HepG2 (cell line): ENCODE results near the gene IQCH. TPM values are rescaled to one million over a fixed set of nuclear protein-coding genes. Genes with fewer than 3 reads are reported as not detected.

Source experiments
- ATAC-seq: fragments of 200-7000 bp; cut with Tn5 transposase; 3 replicates; pipeline ENCODE4 v1.9.1; 2020; ENCODE audit warnings: mild to moderate bottlenecking, moderate library complexity
- BruUV-seq: library from RNA; stranded (reverse); fragments of 400-500 nt; replicated peaks from 2 replicates; lab custom pipeline; 2021; lab: Mats Ljungman, UMichigan
- CTCF ChIA-PET: fragments of 300-600 bp; formaldehyde crosslinking; extraction: SDS; loops from one replicate; lab custom pipeline; 2021; ENCODE audit warnings: low total read pairs, inconsistent platforms, low intra/inter-chr PET ratio; lab: Yijun Ruan, JAX
- POLR2A ChIA-PET: fragments of 350-600 bp; sonication (Branson Sonifier 250); formaldehyde crosslinking; loops from one replicate; lab custom pipeline; 2020; ENCODE audit warnings: antibody characterized with exemption, inconsistent platforms; lab: Yijun Ruan, JAX
- DNase-seq: peaks from one replicate; pipeline ENCODE4 v3.0.0-alpha.2; 2015; ENCODE audit warnings: low spot score
- FAIRE-seq: peaks from 3 replicates; lab custom pipeline; 2011; peaks lifted over from hg19 to GRCh38; lab: Jason Lieb, UNC
- H2AFZ ChIP-seq: one replicate; pipeline ENCODE4 v1.6.1; 2011; ENCODE audit warnings: low read length, inconsistent platforms
- H3K27ac ChIP-seq: fragments of 300-600 bp; 3 replicates; pipeline ENCODE4 v1.8.0; 2011; ENCODE audit warnings: mixed run types, mild to moderate bottlenecking, mixed read lengths, low read length, inconsistent platforms; ENCODE audit not compliant: insufficient read depth; ENCODE audit errors: extremely low read length
- H3K27me3 ChIP-seq, 2 experiments: fragments of 200-600 bp in 1 of 2; 2 replicates in 1 of 2; 3 replicates in 1 of 2; pipeline versions ENCODE4 v1.6.0 to v1.8.0; 2011; ENCODE audit warnings: low read length in 2 of 2, mild to moderate bottlenecking in 2 of 2, moderate library complexity in 2 of 2, inconsistent platforms in 1 of 2; ENCODE audit not compliant: insufficient read depth in 2 of 2, control insufficient read depth in 1 of 2
- H3K36me3 ChIP-seq, 2 experiments: fragments of 200-600 bp in 1 of 2; replicated peaks in 1 of 2; 2 replicates in 1 of 2; 3 replicates in 1 of 2; pipeline versions ENCODE4 v1.5.1 to v1.8.0; 2011; ENCODE audit warnings: low read length in 2 of 2, inconsistent platforms in 1 of 2; ENCODE audit not compliant: insufficient read depth in 2 of 2, control insufficient read depth in 1 of 2
- H3K4me1 ChIP-seq: 2 replicates; pipeline ENCODE4 v1.5.1; 2012; ENCODE audit warnings: low read length, inconsistent platforms; ENCODE audit not compliant: insufficient read depth
- H3K4me2 ChIP-seq: 2 replicates; pipeline ENCODE4 v1.6.0; 2011; ENCODE audit warnings: low read depth, low read length, inconsistent platforms
- H3K4me3 ChIP-seq, 3 experiments: fragments of 200-600 bp in 1 of 3; sonication (generic), shearing (Covaris generic) in 1 of 3; replicated peaks in 1 of 3; 2 replicates each; pipeline ENCODE4 v1.5.1; 2011 to 2016; ENCODE audit warnings: low read length in 3 of 3, inconsistent platforms in 2 of 3, low read depth in 2 of 3, mild to moderate bottlenecking in 2 of 3, control low read depth in 1 of 3, mixed read lengths in 1 of 3; ENCODE audit not compliant: insufficient read depth in 1 of 3
- H3K79me2 ChIP-seq: one replicate; pipeline ENCODE4 v1.6.1; 2011; ENCODE audit warnings: low read length, inconsistent platforms; ENCODE audit not compliant: insufficient read depth
- H3K9ac ChIP-seq: 2 replicates; pipeline ENCODE4 v1.6.0; 2011; ENCODE audit warnings: mild to moderate bottlenecking, low read depth, low read length, inconsistent platforms; ENCODE audit not compliant: insufficient read depth
- H3K9me3 ChIP-seq: 2 replicates; pipeline ENCODE4 v1.5.1; 2012; ENCODE audit warnings: mild to moderate bottlenecking, low read length
- H4K20me1 ChIP-seq: 2 replicates; pipeline ENCODE4 v1.6.0; 2011; ENCODE audit warnings: inconsistent platforms, mild to moderate bottlenecking, low read length, moderate library complexity; ENCODE audit not compliant: insufficient read depth
- CREM ChIP-seq, 2 experiments: sonication (generic) in 1 of 2; formaldehyde crosslinking in 1 of 2; IDR thresholded peaks; 2 replicates each; pipeline versions ENCODE4 v1.4.0 to v1.6.1; 2016 to 2020; ENCODE audit warnings: antibody characterized with exemption in 1 of 2, mild to moderate bottlenecking in 1 of 2, missing genetic modification reagents in 1 of 2
- NFYC ChIP-seq: IDR thresholded peaks from 2 replicates; pipeline ENCODE4 v1.6.1; 2016; ENCODE audit warnings: missing genetic modification reagents, missing compliant biosample characterization
- RFX3 ChIP-seq: IDR thresholded peaks from 2 replicates; pipeline ENCODE4 v1.6.1; 2016; ENCODE audit warnings: missing biosample characterization, missing genetic modification reagents
- SMAD1 ChIP-seq: sonication (generic); formaldehyde crosslinking; IDR thresholded peaks from 2 replicates; pipeline ENCODE4 v1.4.0; 2020; ENCODE audit warnings: missing genetic modification reagents, low read depth, mild to moderate bottlenecking, borderline replicate concordance
- TFAP4 ChIP-seq: sonication (generic); IDR thresholded peaks from 2 replicates; pipeline ENCODE4 v1.6.1; 2016; ENCODE audit warnings: low read depth, borderline replicate concordance
- TGIF2 ChIP-seq: IDR thresholded peaks from 2 replicates; pipeline ENCODE4 v1.6.1; 2016; ENCODE audit warnings: control low read depth, missing compliant biosample characterization
- ZBTB4 ChIP-seq: sonication (generic); formaldehyde crosslinking; IDR thresholded peaks from 2 replicates; pipeline ENCODE4 v1.4.0; 2020; ENCODE audit warnings: missing genetic modification reagents, mild to moderate bottlenecking, borderline replicate concordance
- ZBTB49 ChIP-seq: sonication (generic); formaldehyde crosslinking; IDR thresholded peaks from 2 replicates; pipeline ENCODE4 v1.4.0; 2020; ENCODE audit warnings: missing genetic modification reagents, borderline replicate concordance
- ZFP36L2 ChIP-seq: sonication (generic); formaldehyde crosslinking; IDR thresholded peaks from 2 replicates; pipeline ENCODE4 v1.4.0; 2020; ENCODE audit warnings: missing genetic modification reagents
- ZNF543 ChIP-seq: sonication (generic); formaldehyde crosslinking; IDR thresholded peaks from 2 replicates; pipeline ENCODE4 v1.4.0; 2020; ENCODE audit warnings: mild to moderate bottlenecking, missing genetic modification reagents
- ZNF557 ChIP-seq: sonication (generic); formaldehyde crosslinking; IDR thresholded peaks from 2 replicates; pipeline ENCODE4 v1.4.0; 2020; ENCODE audit warnings: missing genetic modification reagents
- ZNF629 ChIP-seq: sonication (generic); formaldehyde crosslinking; conservative IDR thresholded peaks from 2 replicates; pipeline ENCODE4 v1.5.0; 2020; ENCODE audit warnings: missing genetic modification reagents
- ZNF709 ChIP-seq: sonication (generic); formaldehyde crosslinking; IDR thresholded peaks from 2 replicates; pipeline ENCODE4 v1.5.0; 2020; ENCODE audit warnings: mild to moderate bottlenecking, missing genetic modification reagents
- WGBS: methylation state at CpG from one replicate; pipeline ENCODE4 v1.1.6; 2017; ENCODE audit warnings: low lambda C conversion rate; 5-methylcytosine and 5-hydroxymethylcytosine counted together
- in situ Hi-C: cut with HindIII; loops from 2 replicates; pipeline ENCODE4 v1.10.0; 2017; ENCODE audit warnings: low pct_unique_long_range_greater_than_20kb; ENCODE audit not compliant: extremely low pct_ligation_motif_present
- intact Hi-C: fragments of 100-400 bp; cut with micrococcal nuclease; formaldehyde crosslinking; loops from one replicate; pipeline ENCODE4 v1.10.0; 2022; ENCODE audit not compliant: unreplicated experiment
- polyA plus RNA-seq, 8 experiments: library from polyadenylated mRNA; depleted of rRNA in 3 of 8; stranded (reverse) in 7 of 8; unstranded in 1 of 8; fragments of >200 nt; fragmentation: Illumina TruSeq in 4 of 8; extraction: Trizol in 4 of 8; gene quantifications; 2 replicates each; pipeline versions ENCODE4 v1.2.1 to v1.2.3, GENCODE V29; 2011 to 2016; ENCODE audit warnings: low read depth in 4 of 8, missing spikeins in 1 of 8, mixed read lengths in 1 of 8; ENCODE audit not compliant: insufficient read depth in 1 of 8
- total RNA-seq, 5 experiments: library from RNA; depleted of rRNA; stranded (reverse); fragments of >200 nt; fragmentation: Illumina TruSeq; extraction: Trizol; gene quantifications; 2 replicates each; pipeline ENCODE4 v1.2.3, GENCODE V29; 2016; ENCODE audit warnings: low read depth in 1 of 5

The IQCH gene
- total and polyA plus RNA-seq, 2 of the 13 experiments (the other 11 are each of a cell fraction or from before 2014, with no cell fraction given) = 0.16 to 0.55 TPM

GRCh38 chr15:67462875-67463274 lies 208.3 kb downstream of the IQCH start:
- 89% methylated on average over 3 of the region's 3 CpGs for WGBS
- intact Hi-C loops (no loop called here), in situ Hi-C loops (no loop called here)
- H3K36me3 ChIP-seq = peaks cover 0 to 2% of the 10 kb centered on the region in 2 experiments; a peak in 2 of 5 replicates
- ATAC-seq = no peak
- no peak overlapping the region for H3K4me3 ChIP-seq
- H2AFZ ChIP-seq = no peak overlapping the region
- ChIA-PET POLR2A (no interaction called here), CTCF (no interaction called here)
- TF ChIP-seq SMAD1 (CRISPR knock-in tag) (no peak), TGIF2 (no peak), NFYC (CRISPR knock-in tag) (no peak), ZNF709 (no peak), RFX3 (CRISPR knock-in tag) (no peak), ZNF557 (no peak), CREM (IDR thresholded peaks at IDR 0.05) (no peak), CREM (CRISPR knock-in tag; IDR thresholded peaks at IDR 0.05) (no peak), ZFP36L2 (CRISPR knock-in tag) (no peak), ZNF543 (CRISPR knock-in tag) (no peak), TFAP4 (no peak)
- no TSS peak for BruUV-seq
- no peaks in the 10 kb centered on the region for H3K27me3 ChIP-seq
- H3K4me1 ChIP-seq = peaks cover 12% of the 10 kb centered on the region
- no peak overlapping the region for H3K9ac ChIP-seq
- no peaks in the 10 kb centered on the region for H4K20me1 ChIP-seq
- FAIRE-seq = no peak
- H3K9me3 ChIP-seq = no peaks in the 10 kb centered on the region
- no peaks in the 10 kb centered on the region for H3K79me2 ChIP-seq
- H3K27ac ChIP-seq = no peak overlapping the region
- no peak for DNase-seq
- no peak overlapping the region for H3K4me2 ChIP-seq

- no TSS peak for BruUV-seq
- no peak overlapping the region for H3K4me2 ChIP-seq
- no peaks in the 10 kb centered on the region for H3K27me3 ChIP-seq
- intact Hi-C loops = no loop called here
- CTCF ChIA-PET = no interaction called here
- H3K36me3 ChIP-seq = peaks cover 0 to 2% of the 10 kb centered on the region in 2 experiments; a peak in 2 of 5 replicates
- no peak overlapping the region for H2AFZ ChIP-seq
- FAIRE-seq = no peak
- peak; percentile 18 for DNase-seq
- ATAC-seq = no peak
- peaks cover 12% of the 10 kb centered on the region for H3K4me1 ChIP-seq
- H3K27ac ChIP-seq = no peak overlapping the region
- no peaks in the 10 kb centered on the region for H3K79me2 ChIP-seq
- no peak overlapping the region for H3K4me3 ChIP-seq
- no peaks in the 10 kb centered on the region for H4K20me1 ChIP-seq
- no peak overlapping the region for H3K9ac ChIP-seq
- TF ChIP-seq ZNF629 (CRISPR knock-in tag) (peak; percentile 57), ZBTB4 (CRISPR knock-in tag) (no peak), ZBTB49 (CRISPR knock-in tag) (no peak)
- H3K9me3 ChIP-seq = no peaks in the 10 kb centered on the region
- POLR2A ChIA-PET = no interaction called here
- in situ Hi-C loops = no loop called here
Observed at GRCh38 chr15:67463488-67463887, 208.9 kb downstream of the IQCH start.
